ELF-1 (cell line): Measurements from ENCODE around the gene BARHL1.

Experiments
- DNase-seq: peaks from one replicate; pipeline ENCODE4 v3.0.0-alpha.2; 2016; ENCODE audit warnings: low read depth, low spot score

The BARHL1 gene

DNA sequence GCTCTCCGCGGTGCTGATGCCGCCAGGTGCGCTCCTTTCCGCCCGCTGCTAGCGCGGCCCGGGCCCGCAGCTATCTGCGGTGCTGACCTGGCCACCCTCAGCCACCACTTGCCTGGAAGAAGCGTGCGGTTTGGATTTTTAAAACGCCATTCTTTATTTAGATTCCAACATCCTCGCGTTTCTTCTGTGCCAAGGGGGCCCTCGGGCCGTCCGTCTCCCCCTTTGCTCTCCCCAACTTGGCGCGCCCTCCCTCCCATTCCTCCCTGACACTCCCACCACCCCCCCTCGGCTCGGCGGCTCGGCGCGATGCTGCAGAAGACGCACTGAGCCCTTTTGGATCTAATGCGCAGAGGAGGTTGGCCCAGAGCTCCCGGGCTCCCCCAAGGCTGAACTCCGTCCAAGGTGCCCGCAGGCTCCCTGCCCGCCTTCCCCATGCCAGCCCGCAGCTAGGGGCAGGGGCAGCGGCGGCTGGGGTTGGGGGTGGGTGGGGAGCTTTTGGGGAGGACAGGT is at the start of gene BARHL1:
Gene BARHL1, plus strand, starts transcription at position 331 of the 510 bp plus-strand sequence. CDS start 192 bp downstream, outside the sequence.
- no peak for DNase-seq

DNA sequence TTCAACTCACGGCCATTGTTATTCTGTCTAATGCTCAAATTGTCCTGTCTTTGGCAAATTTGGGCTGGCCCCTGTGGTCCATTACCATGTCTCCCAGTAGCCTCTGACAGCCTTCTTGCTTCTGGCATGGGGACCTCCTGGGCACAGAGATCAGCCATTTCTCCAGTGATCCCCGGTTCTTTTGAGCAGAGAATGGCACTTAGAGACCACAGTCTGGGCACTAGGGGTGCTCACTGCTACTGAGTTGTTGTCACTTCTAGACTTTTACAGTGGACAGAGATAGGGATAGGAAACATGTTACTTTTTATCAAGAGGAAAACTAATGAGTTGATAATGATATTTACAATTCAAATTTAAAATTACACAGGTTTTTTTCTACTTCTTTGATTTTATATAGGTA is 47.6 kb upstream of the BARHL1 start:
- no peak for DNase-seq

DNA sequence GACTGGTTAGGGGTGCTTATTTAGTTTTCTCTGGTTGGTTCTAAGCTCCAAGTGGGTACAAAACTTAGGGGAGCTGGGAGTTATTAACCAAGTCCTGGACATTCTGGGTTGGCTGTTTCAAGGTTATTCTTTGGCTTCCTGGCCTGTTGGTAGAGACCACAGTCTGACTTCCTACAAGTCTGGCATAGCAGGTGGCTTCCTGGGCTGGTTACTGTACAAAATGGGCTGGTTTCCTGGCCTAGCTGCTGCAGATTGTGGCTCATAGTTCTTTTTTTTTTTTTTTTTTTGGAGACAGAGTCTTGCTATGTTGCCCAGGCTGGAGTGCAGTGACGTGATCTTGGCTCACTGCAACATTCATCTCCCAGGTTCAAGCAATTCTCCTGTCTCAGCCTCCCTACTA is 46.3 kb upstream of the BARHL1 start:
- no peak for DNase-seq

DNA sequence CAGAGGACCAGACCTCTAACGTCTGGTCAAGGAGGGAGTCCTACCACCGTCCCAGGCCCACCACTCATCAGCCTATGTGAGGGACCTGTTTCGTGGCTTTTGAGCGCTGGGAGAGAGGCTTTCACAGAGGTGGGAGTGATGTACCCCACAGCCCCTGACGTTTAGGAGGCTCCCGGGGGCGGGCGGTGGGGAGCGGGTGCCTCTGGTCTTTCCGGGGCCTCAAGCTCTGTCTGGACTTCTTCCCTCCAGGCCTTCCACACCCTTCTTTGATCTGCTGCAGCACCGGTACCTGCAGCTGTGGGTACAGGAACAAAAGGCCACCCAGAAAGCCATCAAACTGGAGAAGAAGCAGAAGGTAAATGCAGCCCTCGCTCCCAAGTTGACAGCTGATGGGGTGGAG is 45.1 kb upstream of the BARHL1 start:
- DNase-seq = no peak

DNA sequence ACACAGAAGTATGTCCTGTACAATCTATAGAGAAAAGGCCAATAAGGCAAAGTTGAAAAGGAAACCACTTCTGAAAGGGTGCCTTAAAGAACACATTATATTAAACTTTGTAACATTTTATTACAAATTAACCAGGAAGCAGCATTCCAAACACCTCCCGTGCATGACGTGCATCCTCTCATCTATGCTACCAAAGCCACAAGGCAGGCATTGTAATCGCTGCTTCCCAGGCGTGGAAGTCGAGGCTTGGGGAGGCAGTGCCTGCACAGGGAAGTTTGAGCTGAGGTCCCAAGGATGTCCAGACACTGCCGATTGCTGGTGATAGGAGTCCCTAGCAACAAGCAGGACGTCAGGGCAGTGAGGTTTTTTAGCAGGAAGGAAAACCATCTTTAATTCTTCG is 44.3 kb upstream of the BARHL1 start:
- DNase-seq = no peak

DNA sequence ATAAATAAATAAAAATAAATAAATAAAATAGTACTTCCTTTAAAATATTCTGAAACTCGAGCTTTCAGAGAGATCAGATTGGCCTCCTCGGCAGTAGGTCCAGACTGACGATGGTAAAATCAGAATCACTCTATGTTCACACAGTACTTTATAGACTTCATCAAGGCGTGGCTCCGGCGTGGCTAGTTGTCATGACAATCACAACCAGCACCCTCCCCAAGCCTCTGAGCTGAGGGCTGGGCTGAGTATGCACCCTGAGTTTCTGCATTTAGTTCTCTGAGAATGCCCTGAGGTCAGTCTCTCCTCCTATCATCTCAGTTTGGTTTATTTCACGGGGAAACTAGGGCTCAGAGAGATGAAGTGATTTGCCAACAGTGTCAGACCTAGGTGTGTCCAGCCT is 43.3 kb upstream of the BARHL1 start:
- DNase-seq = no peak

DNA sequence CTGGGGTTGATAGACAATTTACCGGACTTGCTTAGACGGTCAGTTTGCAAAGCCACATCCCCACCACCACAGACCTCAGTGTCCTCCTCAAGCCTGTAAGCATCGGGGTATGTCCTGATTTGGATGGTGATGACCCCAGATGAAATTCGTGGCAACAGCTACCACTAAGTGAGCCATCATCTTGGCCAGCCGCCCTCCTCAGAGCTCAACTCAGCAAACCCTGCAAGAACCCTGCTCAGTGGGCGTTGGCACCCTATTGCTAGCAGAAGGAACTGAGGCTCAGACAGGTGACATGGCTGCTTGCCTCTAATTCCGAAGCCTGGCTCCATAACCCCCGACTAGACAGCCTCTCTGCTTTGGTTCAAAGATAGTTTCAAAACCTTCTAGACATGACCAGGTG is 41.4 kb upstream of the BARHL1 start:
- DNase-seq = no peak

DNA sequence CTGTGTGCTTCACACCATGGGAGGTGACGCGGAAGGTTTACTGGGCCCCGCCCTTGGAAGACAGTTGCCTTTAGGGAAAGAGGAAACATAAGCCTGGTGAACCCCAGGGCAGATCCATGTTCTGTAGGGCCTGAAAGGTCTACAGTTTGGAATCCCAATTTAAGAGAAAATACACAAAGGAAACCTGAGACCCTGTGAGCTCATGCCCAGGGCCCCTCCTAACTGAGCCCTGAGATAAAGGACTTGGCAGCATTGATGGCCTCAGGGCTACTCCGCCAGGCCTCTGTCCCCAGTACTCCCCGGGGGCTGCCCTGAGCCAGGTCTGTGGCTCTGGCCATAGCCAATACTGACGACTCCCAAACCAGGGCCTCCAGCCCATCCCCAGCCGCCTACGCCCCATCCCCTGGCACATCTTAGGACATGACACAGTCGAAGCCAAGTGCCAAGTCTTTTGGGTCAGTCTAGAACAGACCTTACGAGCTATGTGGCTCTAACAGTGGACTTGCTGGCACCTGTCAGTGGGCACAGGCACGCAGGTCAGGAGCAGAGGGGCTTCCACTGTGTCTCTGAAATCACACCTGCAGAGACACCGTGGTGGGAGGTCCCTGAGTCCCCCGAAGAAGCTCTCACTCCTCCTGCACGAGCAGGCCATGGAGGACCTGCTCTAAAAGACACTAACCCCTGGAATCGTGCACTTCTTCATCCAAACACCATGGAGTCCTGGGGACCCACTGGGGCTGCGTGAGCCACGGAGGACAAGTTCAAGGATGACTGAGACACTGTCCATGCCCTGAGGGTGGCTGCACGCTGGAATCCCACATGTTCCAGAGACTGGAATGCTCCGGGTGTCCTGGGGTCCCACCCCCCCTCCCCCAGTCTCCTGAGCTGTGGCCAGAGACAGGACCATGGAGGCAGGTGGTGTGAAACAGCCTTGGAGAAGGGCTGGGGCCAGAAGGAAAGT is 40.3 kb upstream of the BARHL1 start:
- peak; percentile 69 for DNase-seq

DNA sequence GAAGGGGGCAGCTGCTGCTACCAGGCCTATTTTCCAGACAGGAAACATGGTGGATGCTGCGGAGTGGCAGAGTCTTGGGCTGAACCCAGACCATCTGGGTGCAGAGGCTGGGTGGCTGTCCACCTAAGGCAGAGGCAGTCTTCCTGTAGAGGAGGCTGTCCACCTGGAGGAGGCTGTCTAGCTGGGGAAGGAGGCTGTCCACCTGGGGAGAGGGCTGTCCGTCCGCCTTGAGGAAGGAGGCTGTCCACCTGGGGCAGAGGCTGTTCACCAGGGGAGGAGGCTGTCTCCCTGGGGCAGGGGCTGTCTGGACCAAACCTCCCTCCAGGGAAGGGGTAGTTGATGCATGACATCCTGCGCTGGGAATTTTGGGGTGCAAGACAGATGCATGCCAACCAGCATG is 39.2 kb upstream of the BARHL1 start:
- DNase-seq = no peak

DNA sequence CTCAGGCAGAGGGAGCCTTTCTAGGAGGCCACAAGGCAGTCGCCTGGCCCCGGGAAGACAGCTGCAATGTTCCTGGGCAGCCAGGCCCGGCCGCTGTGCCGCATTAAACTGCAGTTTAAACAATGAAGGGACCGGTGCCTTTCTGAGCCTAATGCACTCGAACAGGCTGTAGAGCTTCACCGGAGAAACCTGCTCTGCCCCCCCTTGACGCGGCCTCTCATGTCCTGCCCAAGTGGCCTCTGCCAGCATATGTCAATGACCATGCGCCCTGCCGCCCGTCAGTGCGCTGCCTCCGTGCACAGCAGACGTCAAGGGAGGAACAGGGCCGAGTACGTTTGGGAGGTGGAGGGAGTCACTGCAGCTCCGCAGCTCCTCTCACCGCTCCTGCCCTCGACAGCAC is 38.4 kb upstream of the BARHL1 start:
- DNase-seq = peak; percentile 34

DNA sequence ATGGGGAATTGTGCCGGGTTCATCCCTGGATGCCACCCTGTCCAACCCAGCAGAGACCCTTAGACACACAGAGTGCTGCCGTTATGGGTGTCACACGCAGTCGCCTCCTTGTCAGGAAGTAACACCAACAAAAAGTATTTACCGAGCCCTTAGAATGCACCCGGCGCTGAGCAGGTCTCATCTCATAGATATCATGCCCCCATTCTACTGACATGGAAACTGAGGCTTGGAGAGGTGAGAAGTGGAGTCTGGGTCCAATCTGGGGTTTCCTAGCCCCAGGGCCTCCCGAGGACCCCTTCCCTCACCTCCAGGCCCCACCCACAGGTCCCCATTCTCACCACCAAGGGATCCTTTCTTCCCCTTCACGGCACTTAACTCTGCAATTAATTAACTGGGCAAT is 36.8 kb upstream of the BARHL1 start:
- DNase-seq = no peak

DNA sequence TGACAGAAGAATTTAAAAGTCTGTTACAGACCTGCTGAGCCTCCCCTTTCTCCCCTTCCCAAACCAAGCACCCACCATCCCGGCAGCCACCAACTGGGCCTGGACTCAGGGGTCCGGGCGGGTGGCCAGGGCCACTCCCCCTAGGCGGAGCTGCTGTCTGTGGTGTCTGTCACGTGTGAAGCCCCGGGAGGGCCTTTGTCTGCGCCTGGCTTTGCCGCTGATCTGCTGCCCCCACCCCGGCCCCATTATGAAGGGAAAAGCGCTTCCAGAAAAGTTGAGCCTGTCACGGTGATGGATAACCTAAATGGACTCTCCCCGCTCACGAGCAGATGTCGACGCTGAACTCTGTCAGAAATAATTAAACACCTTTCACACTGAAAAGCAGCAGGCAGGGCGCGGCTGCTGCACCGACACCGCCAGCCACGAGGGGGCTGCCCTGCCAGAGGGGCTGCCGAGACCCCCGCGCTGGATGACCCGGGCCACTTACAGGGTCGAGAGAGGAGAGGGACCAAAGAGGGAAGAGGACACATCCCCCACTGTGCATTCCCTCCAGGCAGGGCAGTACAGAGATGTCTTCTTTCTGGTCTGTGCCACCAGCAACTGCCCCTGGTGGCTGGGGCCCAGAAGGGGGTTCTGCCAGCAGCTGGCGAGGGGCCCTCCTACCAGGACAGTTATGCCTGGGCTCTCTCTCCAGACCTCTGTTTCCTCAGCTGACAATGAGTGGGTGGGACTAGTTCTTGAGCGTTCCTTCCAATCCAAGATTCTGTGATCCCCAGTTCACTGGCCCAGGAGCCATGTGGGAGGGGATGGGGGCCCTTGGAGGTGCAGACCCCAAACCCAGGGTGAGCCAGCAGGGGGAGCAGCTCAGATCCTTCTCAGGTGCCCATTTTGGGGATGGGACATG is 36.0 kb upstream of the BARHL1 start:
- DNase-seq = peak; percentile 79

DNA sequence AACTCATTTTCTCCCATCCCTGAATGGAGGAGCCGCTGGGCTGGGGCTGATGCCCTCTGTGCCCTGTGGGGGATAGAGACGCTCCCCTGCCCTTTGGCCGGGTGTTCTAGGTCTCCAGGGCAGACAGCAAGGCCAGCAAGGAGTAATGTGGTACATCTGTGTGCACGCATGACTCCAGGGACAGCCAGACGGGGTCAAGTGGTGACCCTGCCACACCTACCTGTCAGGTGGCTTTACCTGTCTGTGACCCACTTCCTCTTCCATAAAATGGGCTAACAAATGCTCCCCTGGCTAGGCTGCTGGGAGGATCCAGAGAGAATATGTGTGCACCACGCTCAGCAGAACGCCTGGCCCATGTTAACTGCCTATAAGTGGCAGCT is 35.4 kb upstream of the BARHL1 start:
- DNase-seq = no peak

DNA sequence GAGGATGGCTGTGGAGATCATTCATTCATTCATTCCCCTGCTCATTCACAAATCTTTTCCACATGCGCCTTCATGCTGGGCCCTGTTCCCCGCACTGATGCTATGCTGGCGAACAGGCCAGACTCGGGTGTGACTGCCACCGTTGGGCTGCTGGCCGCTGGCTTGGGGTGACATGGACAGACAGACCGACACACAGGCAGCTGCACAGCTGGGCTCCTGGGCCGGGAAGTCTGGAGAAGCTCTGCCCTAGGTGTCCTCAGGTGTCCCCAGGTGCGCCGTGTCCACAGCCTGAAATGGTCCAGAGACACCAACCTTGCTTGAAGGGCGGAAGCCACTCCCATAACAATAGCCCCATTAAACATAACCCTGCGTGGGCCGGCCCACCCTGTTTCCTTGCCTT is 35.0 kb upstream of the BARHL1 start:
- DNase-seq = no peak

DNA sequence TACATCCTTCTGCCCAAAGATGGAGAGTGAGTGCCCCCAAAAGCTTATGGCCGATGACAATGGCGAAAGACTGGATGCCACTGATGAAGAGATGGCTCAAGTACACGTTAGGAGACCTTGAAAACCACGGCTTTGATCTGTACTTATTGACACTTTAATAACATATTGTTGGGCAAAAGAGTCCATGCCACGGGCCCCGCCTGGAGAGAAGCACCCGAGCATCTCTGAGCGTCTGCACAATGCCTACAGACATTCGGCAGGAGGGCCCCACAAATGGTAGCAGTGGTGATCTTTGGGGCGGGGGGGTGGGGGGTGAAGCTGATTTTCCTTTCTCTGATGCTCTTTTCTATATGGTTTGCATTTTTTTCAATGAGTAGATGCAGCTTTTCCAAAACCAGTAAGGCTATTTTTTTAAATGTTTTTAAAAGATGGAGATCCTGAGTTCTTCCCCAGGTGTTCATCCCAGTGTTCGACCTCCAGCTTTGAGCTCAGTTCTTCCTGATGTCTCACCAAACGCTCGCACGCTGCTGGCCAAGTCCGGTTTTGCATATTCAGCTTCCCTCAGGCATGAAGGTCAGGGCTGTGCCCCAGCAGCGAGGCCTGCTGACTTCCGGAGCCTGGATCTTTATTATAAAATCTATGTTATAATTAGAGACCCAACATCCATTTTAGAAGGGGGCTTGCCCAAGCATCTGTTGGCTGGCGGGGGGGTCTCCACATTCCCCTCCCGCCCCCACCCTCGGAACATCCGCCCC is 34.3 kb upstream of the BARHL1 start:
- no peak for DNase-seq

DNA sequence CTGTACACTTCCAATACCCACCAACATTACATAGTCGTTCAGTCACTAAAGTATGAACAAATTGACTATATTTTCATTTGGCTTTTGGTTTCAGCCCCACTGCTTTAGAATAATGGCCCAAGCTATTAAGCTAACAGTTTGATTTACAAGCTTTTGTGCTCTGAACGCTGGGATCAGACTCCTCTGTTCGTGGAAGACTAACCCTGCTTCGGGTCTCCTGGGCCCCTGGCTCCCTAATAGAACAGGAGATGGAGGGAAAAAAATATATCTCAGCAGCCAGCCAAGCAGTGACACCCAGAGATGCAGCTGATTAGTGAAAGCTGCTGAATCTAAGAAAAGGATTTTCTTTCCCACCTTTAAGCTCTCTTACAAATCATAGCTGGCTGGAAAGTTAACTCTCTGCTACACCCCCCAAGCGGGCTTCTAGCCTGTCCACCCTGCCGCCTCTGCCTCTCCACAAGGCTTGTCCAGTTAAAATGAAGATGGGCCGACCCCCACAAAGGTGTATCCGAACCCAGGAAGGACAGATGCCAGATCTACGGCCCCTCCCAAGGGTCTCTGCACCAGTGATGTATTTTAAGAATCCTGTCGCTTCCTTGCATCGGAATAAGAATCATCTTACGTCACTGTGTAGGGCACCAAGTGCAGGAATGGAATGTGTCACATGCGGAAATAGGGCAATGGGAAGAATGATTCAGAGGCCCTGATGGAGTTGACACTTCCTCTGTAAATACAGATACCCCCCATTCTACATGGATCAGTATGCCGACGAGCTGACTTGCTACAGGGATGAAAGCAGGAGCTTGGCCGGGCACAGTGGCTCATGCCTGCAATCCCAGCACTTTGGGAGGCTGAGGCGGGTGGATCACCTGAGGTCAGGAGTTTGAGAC is 33.4 kb upstream of the BARHL1 start:
- DNase-seq = no peak

DNA sequence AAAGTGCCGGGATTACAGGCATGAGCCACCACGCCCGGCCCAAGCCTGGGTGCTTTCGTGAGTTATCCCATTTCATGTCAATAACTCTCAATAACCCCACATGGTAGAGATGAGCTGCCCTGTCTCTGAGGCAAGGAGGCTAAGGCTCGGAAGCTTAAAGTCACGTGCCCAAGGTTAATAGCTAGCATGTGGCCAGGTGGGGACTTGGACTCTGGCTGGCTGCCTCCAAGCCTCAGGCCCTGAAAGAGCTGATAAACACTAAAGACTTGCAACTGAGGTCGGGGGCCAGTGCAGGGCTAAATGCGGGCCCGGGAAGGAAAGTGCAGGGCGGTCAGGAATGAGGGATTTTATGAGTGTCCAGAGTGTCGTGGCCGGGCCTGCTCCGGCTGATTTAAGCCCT is 30.9 kb upstream of the BARHL1 start:
- peak; percentile 40 for DNase-seq

DNA sequence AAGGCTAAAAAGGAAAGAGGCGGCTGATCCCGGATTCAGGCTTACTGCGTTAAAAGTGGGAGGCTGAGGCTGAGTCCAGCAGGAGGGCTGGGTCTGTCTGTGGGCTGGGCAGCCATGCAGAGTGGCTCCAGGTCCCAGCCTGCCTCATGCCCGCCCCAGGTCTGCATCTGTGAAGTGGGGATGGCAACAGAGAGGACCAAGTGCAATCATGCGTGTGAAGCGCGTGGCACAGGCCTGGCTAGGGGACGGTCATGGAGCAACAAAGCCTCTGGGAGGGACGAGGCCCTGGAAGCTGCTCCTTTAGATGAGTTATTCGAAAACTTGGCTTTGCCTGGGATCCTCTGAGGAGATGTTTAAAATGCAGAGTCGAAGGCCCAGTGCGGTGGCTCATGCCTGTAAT is 30.4 kb upstream of the BARHL1 start:
- no peak for DNase-seq

DNA sequence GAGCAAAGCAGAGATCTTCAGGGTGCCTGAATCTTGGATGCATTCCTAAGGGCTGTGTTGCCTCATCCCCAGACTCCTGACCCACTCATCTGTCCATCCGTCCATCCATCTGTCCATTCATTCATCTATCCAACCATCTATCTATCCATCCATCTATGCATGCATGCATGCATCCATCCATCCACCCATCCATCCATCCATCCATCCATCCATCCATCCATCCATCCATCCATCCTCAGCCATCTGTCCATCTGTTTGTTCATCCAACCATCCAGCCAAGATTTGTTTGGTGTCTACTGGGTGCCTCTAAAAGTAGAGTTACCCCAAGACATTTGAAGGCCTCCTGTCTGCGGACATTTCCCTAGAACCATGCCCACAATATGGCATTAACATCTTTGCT is 27.7 kb upstream of the BARHL1 start:
- DNase-seq = no peak

DNA sequence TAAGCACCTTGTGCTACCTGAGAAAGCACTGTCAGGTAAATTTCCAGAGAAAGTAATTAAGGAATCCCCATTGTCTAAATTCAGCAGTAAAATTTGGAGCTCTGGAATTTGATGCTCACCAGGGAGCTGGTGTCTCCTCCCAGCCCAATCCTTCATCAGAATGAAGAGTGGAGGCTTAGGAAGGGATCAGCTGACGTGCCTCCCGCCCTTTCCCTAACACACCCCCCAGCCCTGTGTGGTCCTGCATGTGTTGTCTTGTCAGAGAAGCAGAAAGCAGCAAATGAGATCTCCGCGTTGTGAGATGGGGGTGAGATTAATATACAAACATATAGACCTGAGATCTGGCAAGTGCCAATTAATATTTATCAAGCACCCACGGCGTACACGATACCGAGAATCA is 26.9 kb upstream of the BARHL1 start:
- no peak for DNase-seq

DNA sequence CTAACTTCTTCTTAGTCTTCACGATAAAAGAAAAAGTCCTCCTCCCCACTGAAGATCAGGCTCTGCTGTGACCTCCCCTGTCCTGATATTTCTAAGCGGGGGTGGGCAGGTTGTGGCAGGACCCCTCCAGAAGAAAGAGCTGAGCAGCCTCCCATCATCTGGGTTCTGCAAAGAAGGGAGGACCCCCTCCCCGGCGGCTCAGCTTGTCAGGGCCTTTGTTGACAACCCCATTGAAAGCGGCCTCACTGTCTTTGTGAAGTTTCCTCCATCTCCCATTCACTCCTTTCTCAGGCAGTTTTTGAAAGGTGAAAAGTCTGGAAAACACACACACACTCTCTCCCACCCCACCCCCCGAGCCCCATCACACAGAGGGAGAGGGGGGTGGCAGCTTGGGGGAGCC is 26.2 kb upstream of the BARHL1 start:
- no peak for DNase-seq
